Head of caudate nucleus (tissue), 42 donors: ENCODE results near the gene FKBP9.
"Not testable (repeated sequence)": the region's sequence is repeated elsewhere in the genome, so short reads cannot be mapped to it uniquely, and the experiment has no call there.

Source experiments
- DNase-seq, 42 donors: peaks; one replicate each; pipeline versions ENCODE4 v3.0.0 to v3.0.0-alpha.2; 2020 to 2021; ENCODE audit warnings: mixed read lengths in 7 of 42
- intact Hi-C: fragments of 100-400 bp; cut with DNase I; formaldehyde crosslinking; loops from one replicate; pipeline ENCODE4 v1.15.0; 2022

Gene FKBP9

GRCh38 chr7:32997956-32998355, 40.7 kb downstream of the FKBP9 start:
- DNase-seq, intact Hi-C loops: not testable (repeated sequence)

- DNase-seq = peak in 2 of 42 donors; percentile 5 to 22
- intact Hi-C loops = not testable (repeated sequence)
These were observed 41.3 kb downstream of the FKBP9 start for GRCh38 chr7:32998361-32999171.

- DNase-seq, intact Hi-C loops: not testable (repeated sequence)
These were observed 42.1 kb downstream of the FKBP9 start for GRCh38 chr7:32999380-32999779.

- intact Hi-C loops = not testable (repeated sequence)
These were observed 45.9 kb downstream of the FKBP9 start for GRCh38 chr7:33003111-33003510.

GRCh38 chr7:33004104-33004616, 46.9 kb downstream of the FKBP9 start:
- DNase-seq, intact Hi-C loops: not testable (repeated sequence)

More at GRCh38 chr7:33003111-33003510, 45.9 kb downstream of the FKBP9 start:
- not testable (repeated sequence) for DNase-seq

GRCh38 chr7:33005193-33005592, 48.0 kb downstream of the FKBP9 start:
- DNase-seq, intact Hi-C loops: not testable (repeated sequence)

GRCh38 chr7:33005690-33006089, 48.5 kb downstream of the FKBP9 start:
- intact Hi-C loops = not testable (repeated sequence)

GRCh38 chr7:33009734-33010133, 52.5 kb downstream of the FKBP9 start:
- DNase-seq = no peak
- intact Hi-C loops = no loop called here

More at GRCh38 chr7:33005690-33006089, 48.5 kb downstream of the FKBP9 start:
- DNase-seq = not testable (repeated sequence)

- DNase-seq = no peak
- intact Hi-C loops = no loop called here
These were observed 55.1 kb downstream of the FKBP9 start for GRCh38 chr7:33012364-33012763.

- intact Hi-C loops = no loop called here
These were observed 67.0 kb downstream of the FKBP9 start for GRCh38 chr7:33024189-33024757.

GRCh38 chr7:33035776-33036175, 78.5 kb downstream of the FKBP9 start:
- intact Hi-C loops = no loop called here
- DNase-seq = no peak

More at GRCh38 chr7:33024189-33024757, 67.0 kb downstream of the FKBP9 start:
- DNase-seq = no peak

GRCh38 chr7:33038639-33039038, 81.4 kb downstream of the FKBP9 start:
- no peak for DNase-seq
- intact Hi-C loops = no loop called here

- no peak for DNase-seq
- intact Hi-C loops = no loop called here
These were observed 82.1 kb downstream of the FKBP9 start for GRCh38 chr7:33039257-33039902.

GRCh38 chr7:33039903-33040292, 82.7 kb downstream of the FKBP9 start:
- intact Hi-C loops = no loop called here
- DNase-seq = no peak

- intact Hi-C loops = no loop called here
- peak in 23 of 42 donors; percentile 8 to 72 (median 43) for DNase-seq
These were observed 83.7 kb downstream of the FKBP9 start for GRCh38 chr7:33040803-33041516.

GRCh38 chr7:33041631-33042428, 84.6 kb downstream of the FKBP9 start:
- intact Hi-C loops = no loop called here
- no peak for DNase-seq

- no peak for DNase-seq
- intact Hi-C loops = no loop called here
These were observed 86.5 kb downstream of the FKBP9 start for GRCh38 chr7:33043501-33044400.

GRCh38 chr7:33044401-33044718, 87.1 kb downstream of the FKBP9 start:
- no peak for DNase-seq
- intact Hi-C loops = no loop called here
